HG03378 (cell line): ENCODE results near the gene HS3ST6.
"Not testable (repeated sequence)": the region's sequence is repeated elsewhere in the genome, so short reads cannot be mapped to it uniquely, and the experiment has no call there.

Experiments
- ATAC-seq: cut with Tn5 transposase; IDR thresholded peaks from one replicate; pipeline ENCODE4 v1.9.1; 2021; ENCODE audit warnings: mild to moderate bottlenecking, moderate library complexity; ENCODE audit not compliant: unreplicated experiment

The HS3ST6 gene

GRCh38 chr16:1884155-1884760, 34.0 kb downstream of the HS3ST6 start:
- ATAC-seq, result no peak

DNA sequence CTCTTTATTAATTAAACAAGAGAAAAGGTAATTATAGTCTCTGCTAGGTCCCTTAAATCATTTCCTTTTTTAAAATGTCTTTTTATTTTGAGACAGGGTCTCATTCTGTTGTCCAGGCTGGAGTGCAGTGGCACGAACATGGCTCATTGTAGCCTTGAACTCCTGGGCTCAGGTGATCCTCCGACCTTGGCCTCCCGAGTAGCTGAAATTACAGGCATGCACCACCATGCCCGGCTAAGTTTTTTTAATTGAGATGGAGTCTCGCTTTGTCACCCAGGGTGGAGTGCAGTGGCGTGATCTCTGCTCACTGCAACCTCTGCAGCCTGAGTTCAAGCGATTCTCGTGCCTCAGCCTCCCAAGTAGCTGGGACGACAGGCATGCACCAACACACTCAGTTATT, 37.0 kb downstream of the HS3ST6 start:
- ATAC-seq, result not testable (repeated sequence)

DNA sequence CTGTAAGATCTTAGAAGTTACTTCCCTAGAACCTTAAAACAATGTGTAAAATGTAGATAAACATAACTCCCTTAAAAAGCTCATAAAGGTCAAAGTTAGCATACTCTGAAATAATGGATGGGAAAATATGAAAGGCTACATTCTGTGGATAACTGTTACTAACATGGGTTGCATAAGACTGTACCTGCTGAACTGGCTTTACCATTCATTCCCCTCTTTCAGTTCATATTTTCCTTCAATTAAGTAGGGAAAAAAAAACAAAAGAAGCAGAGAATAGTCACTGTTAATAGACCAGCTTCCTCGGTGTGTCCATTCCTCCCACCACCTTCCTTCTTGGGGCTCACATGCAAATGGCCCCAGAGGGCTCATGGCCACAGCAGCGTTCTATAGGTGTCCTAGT, 38.7 kb downstream of the HS3ST6 start:
- no peak for ATAC-seq

- no peak for ATAC-seq
Observed at GRCh38 chr16:1878256-1878655, 40.0 kb downstream of the HS3ST6 start.

DNA sequence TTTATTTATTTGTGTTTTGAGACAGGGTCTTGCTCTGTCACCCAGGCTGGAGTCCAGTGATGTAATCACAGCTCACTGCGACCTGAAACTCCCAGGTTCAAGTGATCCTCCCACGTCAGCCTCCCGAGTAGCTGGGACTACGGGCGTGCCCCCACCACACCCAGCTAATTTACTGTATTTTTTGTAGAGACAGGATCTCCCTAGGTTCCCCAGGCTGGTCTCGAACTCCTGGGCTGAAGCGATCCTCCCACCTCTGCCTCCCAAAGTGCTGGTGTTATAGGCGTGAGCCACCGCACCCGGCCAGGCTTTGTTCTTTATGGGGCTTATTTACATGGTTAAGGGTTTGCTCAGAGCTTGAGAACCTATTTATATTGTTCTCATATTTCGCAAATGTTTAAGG, 40.4 kb downstream of the HS3ST6 start:
- ATAC-seq, result no peak

DNA sequence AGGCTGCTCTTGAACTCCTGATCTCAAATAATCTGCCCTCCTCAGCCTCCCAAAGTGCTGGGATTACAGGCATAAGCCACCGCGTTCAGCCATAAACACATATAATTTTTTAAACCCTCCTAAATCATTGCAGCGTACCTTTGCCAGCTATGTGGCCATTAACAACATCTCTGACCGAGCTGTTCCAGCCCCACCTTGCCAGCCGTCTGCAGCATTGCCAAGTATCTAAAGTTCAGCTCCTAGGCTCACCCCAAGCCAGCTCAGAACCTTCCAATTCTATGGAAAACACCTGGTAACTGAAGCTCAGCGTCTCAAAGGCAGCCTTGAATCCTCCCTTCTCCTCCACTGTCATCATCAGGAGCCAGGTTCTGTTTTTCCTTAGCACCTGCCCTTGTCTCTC, 41.1 kb downstream of the HS3ST6 start:
- ATAC-seq, result no peak

GRCh38 chr16:1876468-1876867, 41.7 kb downstream of the HS3ST6 start:
- no peak for ATAC-seq

GRCh38 chr16:1876066-1876465, 42.1 kb downstream of the HS3ST6 start:
- ATAC-seq, result not testable (repeated sequence)

- no peak for ATAC-seq
Observed at GRCh38 chr16:1874854-1875253, 43.4 kb downstream of the HS3ST6 start.

- ATAC-seq, result no peak
Observed at GRCh38 chr16:1871974-1872635, 46.1 kb downstream of the HS3ST6 start, which contains the start of gene MEIOB. Gene MEIOB (minus strand): TSS chr16:1872164. CDS start chr16:1868175, 3,989 bp downstream.

- no peak for ATAC-seq
Observed at GRCh38 chr16:1870365-1871082, 47.7 kb downstream of the HS3ST6 start.

DNA sequence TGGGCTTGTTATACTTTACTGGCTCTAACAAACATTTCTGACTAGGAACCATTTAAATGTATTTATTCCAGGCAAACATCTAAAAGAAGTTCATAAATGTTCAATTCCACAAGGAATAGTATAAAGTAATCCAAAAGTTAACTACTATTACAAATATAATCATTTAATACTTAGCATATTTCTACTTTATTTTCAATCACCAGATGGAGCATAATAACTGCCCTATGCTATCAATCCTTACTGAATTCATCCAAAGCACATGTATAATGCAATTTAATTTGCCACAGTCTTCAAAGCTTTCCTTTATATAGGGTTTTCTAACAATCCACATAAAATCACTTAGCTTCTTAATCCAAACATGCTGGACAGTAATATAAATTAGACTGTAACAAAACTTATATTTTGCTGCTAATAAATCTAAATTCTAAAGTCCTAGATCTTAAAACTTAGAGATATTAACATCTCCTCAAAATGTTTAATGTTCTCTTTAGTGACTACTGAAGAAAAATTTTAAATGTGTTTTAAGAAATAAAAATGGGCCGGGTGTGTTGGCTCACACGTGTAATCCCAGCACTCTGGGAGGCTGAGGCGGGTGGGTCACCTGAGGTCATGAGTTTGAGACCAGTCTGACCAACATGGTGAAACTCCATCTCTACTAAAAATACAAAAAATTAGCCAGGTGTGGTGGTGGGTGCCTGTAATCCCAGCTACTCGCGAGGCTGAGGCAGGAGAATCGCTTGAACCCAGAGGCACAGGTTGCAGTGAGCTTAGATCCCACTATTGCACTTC, 52.1 kb downstream of the HS3ST6 start:
- ATAC-seq, result no peak

- ATAC-seq, result no peak
Observed at GRCh38 chr16:1863681-1864460, 54.3 kb downstream of the HS3ST6 start.

GRCh38 chr16:1862394-1862793, 55.8 kb downstream of the HS3ST6 start:
- ATAC-seq, result no peak

- ATAC-seq, result no peak
Observed at GRCh38 chr16:1861730-1862129, 56.5 kb downstream of the HS3ST6 start.
